H9 (cell line): ENCODE data around the gene SOCS4. TPM values are rescaled to one million over a fixed set of nuclear protein-coding genes. Genes with fewer than 3 reads are reported as not detected.

Experiments used
- DNase-seq: peaks from one replicate; pipeline ENCODE4 v3.0.0-alpha.2; 2017
- H2AFZ ChIP-seq: one replicate; pipeline ENCODE4 v1.6.1; 2013; ENCODE audit warnings: mild to moderate bottlenecking, low read length, control low read depth, moderate library complexity
- H2AK5ac ChIP-seq: 2 replicates; pipeline ENCODE4 v1.6.1; 2013; ENCODE audit warnings: low read length, control low read depth, mixed read lengths; ENCODE audit not compliant: insufficient read length
- H2BK120ac ChIP-seq: one replicate; pipeline ENCODE4 v1.6.1; 2013; ENCODE audit warnings: low read depth, mild to moderate bottlenecking, low read length, control low read depth, inconsistent platforms; ENCODE audit not compliant: poor library complexity, severe bottlenecking
- H2BK12ac ChIP-seq: 2 replicates; pipeline ENCODE4 v1.6.1; 2013; ENCODE audit warnings: low read length, control low read depth, mixed read lengths, low read depth; ENCODE audit not compliant: insufficient read length
- H2BK15ac ChIP-seq: 2 replicates; pipeline ENCODE4 v1.6.1; 2013; ENCODE audit warnings: low read depth, low read length, control low read depth
- H2BK20ac ChIP-seq: one replicate; pipeline ENCODE4 v1.6.1; 2013; ENCODE audit warnings: low read depth, mild to moderate bottlenecking, low read length, control low read depth, inconsistent platforms; ENCODE audit not compliant: poor library complexity, severe bottlenecking
- H2BK5ac ChIP-seq: 2 replicates; pipeline ENCODE4 v1.6.1; 2013; ENCODE audit warnings: low read length, control low read depth, mixed read lengths; ENCODE audit not compliant: insufficient read length
- H3K14ac ChIP-seq: 2 replicates; pipeline ENCODE4 v1.6.1; 2013; ENCODE audit warnings: low read length, control low read depth; ENCODE audit not compliant: insufficient read depth
- H3K18ac ChIP-seq: 2 replicates; pipeline ENCODE4 v1.6.1; 2013; ENCODE audit warnings: low read depth, mild to moderate bottlenecking, mixed read lengths, low read length, control low read depth; ENCODE audit not compliant: insufficient read length
- H3K23ac ChIP-seq: 2 replicates; pipeline ENCODE4 v1.6.1; 2013; ENCODE audit warnings: low read length, control low read depth, mixed read lengths, low read depth; ENCODE audit not compliant: insufficient read length
- H3K23me2 ChIP-seq: 2 replicates; pipeline ENCODE4 v1.6.1; 2013; ENCODE audit warnings: low read depth, mild to moderate bottlenecking, mixed read lengths, low read length, control low read depth; ENCODE audit not compliant: insufficient read length, poor library complexity, severe bottlenecking
- H3K27ac ChIP-seq: 2 replicates; pipeline ENCODE4 v1.5.1; 2013; ENCODE audit warnings: low read length, control low read depth, mixed read lengths, low read depth; ENCODE audit not compliant: insufficient read length
- H3K27me3 ChIP-seq: 2 replicates; pipeline ENCODE4 v1.6.1; 2013; ENCODE audit warnings: low read length, control low read depth, inconsistent platforms; ENCODE audit not compliant: insufficient read depth
- H3K4ac ChIP-seq: 2 replicates; pipeline ENCODE4 v1.6.1; 2013; ENCODE audit warnings: low read depth, mild to moderate bottlenecking, control low read depth, inconsistent platforms, low read length, moderate library complexity
- H3K4me1 ChIP-seq: 2 replicates; pipeline ENCODE4 v1.6.1; 2013; ENCODE audit warnings: low read length, control low read depth, inconsistent platforms; ENCODE audit not compliant: insufficient read depth
- H3K4me2 ChIP-seq: 2 replicates; pipeline ENCODE4 v1.6.1; 2013; ENCODE audit warnings: low read length, control low read depth, mixed read lengths; ENCODE audit not compliant: insufficient read length, insufficient read depth
- H3K56ac ChIP-seq: 2 replicates; pipeline ENCODE4 v1.6.1; 2013; ENCODE audit warnings: low read depth, mild to moderate bottlenecking, mixed read lengths, low read length, control low read depth; ENCODE audit not compliant: insufficient read length
- H3K79me1 ChIP-seq: 2 replicates; pipeline ENCODE4 v1.6.1; 2013; ENCODE audit warnings: low read depth, mild to moderate bottlenecking, moderate library complexity, low read length, control low read depth, inconsistent platforms; ENCODE audit not compliant: insufficient read depth, poor library complexity, severe bottlenecking
- H3K79me2 ChIP-seq: 2 replicates; pipeline ENCODE4 v1.6.1; 2013; ENCODE audit warnings: low read length, control low read depth, inconsistent platforms; ENCODE audit not compliant: insufficient read depth
- H3K9ac ChIP-seq: 2 replicates; pipeline ENCODE4 v1.6.1; 2013; ENCODE audit warnings: low read length, control low read depth, mixed read lengths; ENCODE audit not compliant: insufficient read length; ENCODE audit errors: extremely low read depth
- H3K9me3 ChIP-seq: one replicate; pipeline ENCODE4 v1.6.1; 2013; ENCODE audit warnings: low read depth, low read length, inconsistent platforms; ENCODE audit not compliant: control insufficient read depth
- H3T11ph ChIP-seq: one replicate; pipeline ENCODE4 v1.6.1; 2013; ENCODE audit warnings: mild to moderate bottlenecking, low read length, control low read depth, inconsistent platforms
- H4K20me1 ChIP-seq: one replicate; pipeline ENCODE4 v1.6.1; 2013; ENCODE audit not compliant: control insufficient read depth, insufficient read length, insufficient read depth
- H4K5ac ChIP-seq: 2 replicates; pipeline ENCODE4 v1.6.1; 2013; ENCODE audit warnings: low read depth, mild to moderate bottlenecking, mixed read lengths, low read length, control low read depth; ENCODE audit not compliant: insufficient read length
- H4K8ac ChIP-seq: replicated peaks from 2 replicates; pipeline ENCODE4 v1.6.1; 2013; ENCODE audit warnings: low read length, control low read depth, mixed read lengths, low read depth; ENCODE audit not compliant: insufficient read length
- H4K91ac ChIP-seq: 2 replicates; pipeline ENCODE4 v1.6.1; 2013; ENCODE audit warnings: low read depth, mild to moderate bottlenecking, moderate library complexity, mixed read lengths, low read length, control low read depth; ENCODE audit not compliant: insufficient read length
- H3K27ac Mint-ChIP-seq, 3 experiments: 2 replicates in 2 of 3; 3 replicates in 1 of 3; pipeline ENCODE4 v1.8.0; 2020 to 2021; ENCODE audit warnings: mixed read lengths in 3 of 3, mild to moderate bottlenecking in 1 of 3, moderate library complexity in 1 of 3
- H3K27me3 Mint-ChIP-seq: 2 replicates; pipeline ENCODE4 v1.8.0; 2021; ENCODE audit warnings: low read depth, mild to moderate bottlenecking, moderate library complexity, mixed read lengths
- H3K36me3 Mint-ChIP-seq, 3 experiments: 2 replicates in 2 of 3; 3 replicates in 1 of 3; pipeline ENCODE4 v1.8.0; 2020 to 2021; ENCODE audit warnings: low read depth in 3 of 3, mixed read lengths in 3 of 3; ENCODE audit not compliant: insufficient read depth in 1 of 3
- H3K4me1 Mint-ChIP-seq, 2 experiments: 2 replicates each; pipeline ENCODE4 v1.8.0; 2020; ENCODE audit warnings: mixed read lengths in 2 of 2
- H3K4me3 Mint-ChIP-seq, 2 experiments: 2 replicates in 1 of 2; 3 replicates in 1 of 2; pipeline ENCODE4 v1.8.0; 2020 to 2021; ENCODE audit warnings: mild to moderate bottlenecking in 2 of 2, mixed read lengths in 2 of 2, moderate library complexity in 1 of 2
- H3K9me3 Mint-ChIP-seq, 2 experiments: 2 replicates in 1 of 2; 3 replicates in 1 of 2; pipeline ENCODE4 v1.8.0; 2020; ENCODE audit warnings: mild to moderate bottlenecking in 2 of 2, mixed read lengths in 2 of 2, moderate library complexity in 1 of 2
- WGBS: extraction: QIAGEN DNeasy Blood & Tissue Kit; methylation state at CpG from one replicate; pipeline ENCODE4 v1.1.7; 2013; ENCODE audit warnings: missing lambda C conversion rate, low lambda C conversion rate, mixed read lengths; ENCODE audit not compliant: insufficient read length; ENCODE audit errors: extremely low coverage; 5-methylcytosine and 5-hydroxymethylcytosine counted together
- total RNA-seq: library from RNA; stranded (reverse); gene quantifications from 2 replicates; pipeline ENCODE4 v1.2.1, GENCODE V29; 2021
- TF ChIP-seq, protein P1 (sequence below): fragments of 200-600 bp; sonication (generic); conservative IDR thresholded peaks from 3 replicates; pipeline ENCODE4 v1.8.0; 2021; ENCODE audit warnings: antibody characterized with exemption, mild to moderate bottlenecking

Gene SOCS4
- total RNA-seq, 1 experiment from 2014 or later, result 38.5 TPM

- H3K9me3 Mint-ChIP-seq, result no peaks in the 10 kb centered on the region
- H3K36me3 Mint-ChIP-seq, result peaks cover 28 to 60% (median 60%) of the 10 kb centered on the region in 3 experiments; a peak in 6 of 7 replicates
- H3K9me3 ChIP-seq, result no peaks in the 10 kb centered on the region
- no peak overlapping the region for H3K4me3 Mint-ChIP-seq
- no peaks in the 10 kb centered on the region for H3K23me2 ChIP-seq
- H3K4ac ChIP-seq, result no peak overlapping the region
- H3K79me2 ChIP-seq, result no peaks in the 10 kb centered on the region
- H4K91ac ChIP-seq, result no peak overlapping the region
- H3K27me3 ChIP-seq, result no peaks in the 10 kb centered on the region
- no peak overlapping the region for H2BK20ac ChIP-seq
- H3T11ph ChIP-seq, result no peak overlapping the region
- no peak overlapping the region for H3K27ac ChIP-seq
- H3K14ac ChIP-seq, result no peak overlapping the region
- H3K27ac Mint-ChIP-seq, result no peak overlapping the region
- WGBS, result no CpG with 5 or more reads among the region's 2 CpGs
- TF ChIP-seq, protein P1, sequence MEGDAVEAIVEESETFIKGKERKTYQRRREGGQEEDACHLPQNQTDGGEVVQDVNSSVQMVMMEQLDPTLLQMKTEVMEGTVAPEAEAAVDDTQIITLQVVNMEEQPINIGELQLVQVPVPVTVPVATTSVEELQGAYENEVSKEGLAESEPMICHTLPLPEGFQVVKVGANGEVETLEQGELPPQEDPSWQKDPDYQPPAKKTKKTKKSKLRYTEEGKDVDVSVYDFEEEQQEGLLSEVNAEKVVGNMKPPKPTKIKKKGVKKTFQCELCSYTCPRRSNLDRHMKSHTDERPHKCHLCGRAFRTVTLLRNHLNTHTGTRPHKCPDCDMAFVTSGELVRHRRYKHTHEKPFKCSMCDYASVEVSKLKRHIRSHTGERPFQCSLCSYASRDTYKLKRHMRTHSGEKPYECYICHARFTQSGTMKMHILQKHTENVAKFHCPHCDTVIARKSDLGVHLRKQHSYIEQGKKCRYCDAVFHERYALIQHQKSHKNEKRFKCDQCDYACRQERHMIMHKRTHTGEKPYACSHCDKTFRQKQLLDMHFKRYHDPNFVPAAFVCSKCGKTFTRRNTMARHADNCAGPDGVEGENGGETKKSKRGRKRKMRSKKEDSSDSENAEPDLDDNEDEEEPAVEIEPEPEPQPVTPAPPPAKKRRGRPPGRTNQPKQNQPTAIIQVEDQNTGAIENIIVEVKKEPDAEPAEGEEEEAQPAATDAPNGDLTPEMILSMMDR, result no peak
- H3K79me1 ChIP-seq, result peaks cover 4% of the 10 kb centered on the region
- no peak overlapping the region for H4K8ac ChIP-seq
- H2BK12ac ChIP-seq, result no peak overlapping the region
- no peaks in the 10 kb centered on the region for H4K20me1 ChIP-seq
- no peak overlapping the region for H2BK5ac ChIP-seq
- no peaks in the 10 kb centered on the region for H3K4me1 Mint-ChIP-seq
- no peak overlapping the region for H2BK15ac ChIP-seq
- no peak for DNase-seq
- no peak overlapping the region for H3K4me2 ChIP-seq
- no peak overlapping the region for H3K23ac ChIP-seq
- no peak overlapping the region for H2AFZ ChIP-seq
- H4K5ac ChIP-seq, result no peak overlapping the region
- H2BK120ac ChIP-seq, result no peak overlapping the region
- no peak overlapping the region for H2AK5ac ChIP-seq
- no peaks in the 10 kb centered on the region for H3K27me3 Mint-ChIP-seq
- H3K9ac ChIP-seq, result no peak overlapping the region
- no peak overlapping the region for H3K56ac ChIP-seq
- H3K4me1 ChIP-seq, result no peaks in the 10 kb centered on the region
- H3K18ac ChIP-seq, result no peak overlapping the region
Measured at GRCh38 chr14:55065411-55065810, 38.4 kb downstream of the SOCS4 start.
